ENCODE measurements around the gene CFAP299.

DNA sequence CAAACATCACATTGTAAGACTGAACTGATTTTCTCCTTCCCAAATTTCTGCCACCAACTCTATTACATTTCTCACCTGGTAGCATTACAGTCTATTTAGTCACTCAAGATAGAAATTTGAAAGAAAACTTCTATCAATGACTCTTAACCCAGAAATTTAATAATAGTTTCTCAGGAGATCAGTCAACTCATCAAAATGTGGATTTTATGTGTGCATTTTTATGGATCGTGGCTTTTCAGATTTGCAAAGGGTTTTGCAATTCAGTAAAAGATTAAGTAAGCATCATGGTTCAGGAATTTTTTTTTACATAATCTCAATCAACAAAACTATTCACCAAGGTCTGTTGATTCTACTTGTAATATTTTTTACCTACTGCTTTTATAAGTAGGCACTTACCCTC, 111.1 kb downstream of the CFAP299 start:
- no peak for TF ChIP-seq CEBPB (IDR thresholded peaks at IDR 0.05)
- no peak for TF ChIP-seq RAD21 (IDR thresholded peaks at IDR 0.05; ENCODE audit: low read depth)
- TF ChIP-seq EP300 (IDR thresholded peaks at IDR 0.05; ENCODE audit: borderline replicate concordance): no peak
- TF ChIP-seq, protein P1, sequence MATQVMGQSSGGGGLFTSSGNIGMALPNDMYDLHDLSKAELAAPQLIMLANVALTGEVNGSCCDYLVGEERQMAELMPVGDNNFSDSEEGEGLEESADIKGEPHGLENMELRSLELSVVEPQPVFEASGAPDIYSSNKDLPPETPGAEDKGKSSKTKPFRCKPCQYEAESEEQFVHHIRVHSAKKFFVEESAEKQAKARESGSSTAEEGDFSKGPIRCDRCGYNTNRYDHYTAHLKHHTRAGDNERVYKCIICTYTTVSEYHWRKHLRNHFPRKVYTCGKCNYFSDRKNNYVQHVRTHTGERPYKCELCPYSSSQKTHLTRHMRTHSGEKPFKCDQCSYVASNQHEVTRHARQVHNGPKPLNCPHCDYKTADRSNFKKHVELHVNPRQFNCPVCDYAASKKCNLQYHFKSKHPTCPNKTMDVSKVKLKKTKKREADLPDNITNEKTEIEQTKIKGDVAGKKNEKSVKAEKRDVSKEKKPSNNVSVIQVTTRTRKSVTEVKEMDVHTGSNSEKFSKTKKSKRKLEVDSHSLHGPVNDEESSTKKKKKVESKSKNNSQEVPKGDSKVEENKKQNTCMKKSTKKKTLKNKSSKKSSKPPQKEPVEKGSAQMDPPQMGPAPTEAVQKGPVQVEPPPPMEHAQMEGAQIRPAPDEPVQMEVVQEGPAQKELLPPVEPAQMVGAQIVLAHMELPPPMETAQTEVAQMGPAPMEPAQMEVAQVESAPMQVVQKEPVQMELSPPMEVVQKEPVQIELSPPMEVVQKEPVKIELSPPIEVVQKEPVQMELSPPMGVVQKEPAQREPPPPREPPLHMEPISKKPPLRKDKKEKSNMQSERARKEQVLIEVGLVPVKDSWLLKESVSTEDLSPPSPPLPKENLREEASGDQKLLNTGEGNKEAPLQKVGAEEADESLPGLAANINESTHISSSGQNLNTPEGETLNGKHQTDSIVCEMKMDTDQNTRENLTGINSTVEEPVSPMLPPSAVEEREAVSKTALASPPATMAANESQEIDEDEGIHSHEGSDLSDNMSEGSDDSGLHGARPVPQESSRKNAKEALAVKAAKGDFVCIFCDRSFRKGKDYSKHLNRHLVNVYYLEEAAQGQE (IDR thresholded peaks at IDR 0.05; ENCODE audit: low read depth): no peak
- TF ChIP-seq CREB1 (IDR thresholded peaks at IDR 0.05; ENCODE audit: low read depth): no peak
- TF ChIP-seq, protein P2, sequence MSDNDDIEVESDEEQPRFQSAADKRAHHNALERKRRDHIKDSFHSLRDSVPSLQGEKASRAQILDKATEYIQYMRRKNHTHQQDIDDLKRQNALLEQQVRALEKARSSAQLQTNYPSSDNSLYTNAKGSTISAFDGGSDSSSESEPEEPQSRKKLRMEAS (IDR thresholded peaks at IDR 0.05): no peak
- no peak for TF ChIP-seq TAF1 (IDR thresholded peaks at IDR 0.05; ENCODE audit: low read depth)
- TF ChIP-seq TCF12 (IDR thresholded peaks at IDR 0.05; ENCODE audit: low read depth): no peak
- no peak for TF ChIP-seq YY1 (IDR thresholded peaks at IDR 0.05; ENCODE audit: low read depth)
- no peak for TF ChIP-seq EGR1 (IDR thresholded peaks at IDR 0.05)
- TF ChIP-seq ZBTB7A (IDR thresholded peaks at IDR 0.05; ENCODE audit: low read depth): no peak
- TF ChIP-seq FOXM1 (IDR thresholded peaks at IDR 0.05; ENCODE audit: borderline replicate concordance, low read depth): no peak
- no peak for TF ChIP-seq NFIC (IDR thresholded peaks at IDR 0.05)
- no peak for TF ChIP-seq TEAD4 (IDR thresholded peaks at IDR 0.05)

All from Ishikawa (cell line).